T-cell (primary cell): ENCODE measurements around the gene AGRP. TPM values are rescaled to one million over a fixed set of nuclear protein-coding genes. Genes with fewer than 3 reads are reported as not detected.

Experiments used
- ATAC-seq, 4 experiments: fragments of 200-7000 bp in 3 of 4; fragments of 150-1000 bp in 1 of 4; cut with Tn5 transposase; replicated peaks in 1 of 4; 1 replicate in 3 of 4; 2 replicates in 1 of 4; pipeline ENCODE4 v1.10.0; 2021; ENCODE audit warnings: moderate library complexity in 3 of 4, mild to moderate bottlenecking in 2 of 4, moderate number of reproducible peaks in 1 of 4
- CTCF ChIA-PET, 2 donors: fragments of 300-600 bp; sonication (Branson Sonifier 250); formaldehyde crosslinking; loops; one replicate each; lab custom pipeline; 2022; ENCODE audit warnings: antibody characterized with exemption in 2 of 2; lab: Charles Lee
- POLR2A ChIA-PET, 2 donors: fragments of 300-600 bp; sonication (Branson Sonifier 250); formaldehyde crosslinking; loops; one replicate each; lab custom pipeline; 2022; ENCODE audit warnings: antibody characterized with exemption in 2 of 2; lab: Charles Lee
- DNase-seq, 35 experiments: peaks; one replicate each; pipeline versions ENCODE4 v3.0.0 to v3.0.0-alpha.2; 2013 to 2023
- H3K27ac ChIP-seq: one replicate; pipeline ENCODE4 v1.5.1; 2013; ENCODE audit warnings: low read length
- H3K27me3 ChIP-seq, 2 experiments: replicated peaks in 1 of 2; 1 replicate in 1 of 2; 2 replicates in 1 of 2; pipeline versions ENCODE4 v1.6.1 to v1.7.0; 2013; ENCODE audit warnings: low read length in 1 of 2, mixed read lengths in 1 of 2; ENCODE audit not compliant: control insufficient read depth in 2 of 2, insufficient read depth in 2 of 2; ENCODE audit errors: extremely low read depth in 1 of 2
- H3K36me3 ChIP-seq, 2 donors: 1 replicate in 1 of 2; 2 replicates in 1 of 2; pipeline versions ENCODE4 v1.6.1 to v1.7.0; 2013; ENCODE audit warnings: low read length in 1 of 2; ENCODE audit not compliant: control insufficient read depth in 2 of 2, insufficient read depth in 1 of 2; ENCODE audit errors: extremely low read depth in 1 of 2
- H3K4me1 ChIP-seq, 2 experiments: 1 replicate in 1 of 2; 2 replicates in 1 of 2; pipeline versions ENCODE4 v1.6.1 to v1.7.0; 2013; ENCODE audit warnings: low read length in 2 of 2, mixed read lengths in 1 of 2; ENCODE audit not compliant: insufficient read depth in 2 of 2, control insufficient read depth in 1 of 2; ENCODE audit errors: extremely low read depth in 1 of 2
- H3K4me3 ChIP-seq, 2 donors: 1 replicate in 1 of 2; 2 replicates in 1 of 2; pipeline versions ENCODE4 v1.5.1 to v1.7.0; 2013; ENCODE audit warnings: mild to moderate bottlenecking in 2 of 2, low read length in 1 of 2, moderate library complexity in 1 of 2; ENCODE audit not compliant: control insufficient read depth in 1 of 2; ENCODE audit errors: extremely low read depth in 1 of 2
- H3K9me3 ChIP-seq: 2 replicates; pipeline ENCODE4 v1.7.0; 2013
- H3K27ac Mint-ChIP-seq, 2 donors: one replicate each; pipeline ENCODE4 v1.8.0; 2020 to 2021; ENCODE audit warnings: mild to moderate bottlenecking in 2 of 2, mixed read lengths in 2 of 2
- H3K27me3 Mint-ChIP-seq, 2 donors: one replicate each; pipeline ENCODE4 v1.8.0; 2021 to 2022; ENCODE audit warnings: mixed read lengths in 2 of 2
- H3K36me3 Mint-ChIP-seq: one replicate; pipeline ENCODE4 v1.8.0; 2021; ENCODE audit warnings: mixed read lengths
- H3K4me1 Mint-ChIP-seq, 3 donors: one replicate each; pipeline ENCODE4 v1.8.0; 2020 to 2022; ENCODE audit warnings: mixed read lengths in 3 of 3, mild to moderate bottlenecking in 1 of 3
- H3K4me3 Mint-ChIP-seq, 3 donors: one replicate each; pipeline ENCODE4 v1.8.0; 2020 to 2022; ENCODE audit warnings: mild to moderate bottlenecking in 3 of 3, mixed read lengths in 3 of 3, moderate library complexity in 3 of 3
- H3K9me3 Mint-ChIP-seq, 3 donors: one replicate each; pipeline ENCODE4 v1.8.0; 2020 to 2022; ENCODE audit warnings: mixed read lengths in 3 of 3
- WGBS: methylation state at CpG from one replicate; pipeline ENCODE4 v1.1.5; 2013; ENCODE audit warnings: missing lambda C conversion rate; ENCODE audit not compliant: insufficient coverage; 5-methylcytosine and 5-hydroxymethylcytosine counted together
- total RNA-seq, 35 experiments: library from RNA in 6 of 35; stranded (reverse) in 6 of 35; fragments of 120-200 nt in 1 of 35; gene quantifications; one replicate each; pipeline versions ENCODE4 v1.2.1 to v1.2.4 and lab custom pipeline; 2013 to 2026

Gene AGRP
- total RNA-seq, 5 donors from 2014 or later (not counting 1 experiment from before 2014, with no cell fraction given): not detected

- WGBS: 75% methylated on average over 5 of the region's 6 CpGs
- Histone ChIP-seq H3K4me3 (no peak overlapping the region), H3K4me1 (peaks cover 0 to 17% of the 10 kb centered on the region in 2 experiments), H3K36me3 (peaks cover 0 to 9% of the 10 kb centered on the region in 2 donors), H3K9me3 (no peaks in the 10 kb centered on the region), H3K27me3 (no peaks in the 10 kb centered on the region), H3K27ac (no peak overlapping the region)
- ChIA-PET CTCF (interaction anchor here in 1 of 2 donors (0.7 kb wide), 1 partner anchor 1782 kb away, joined by 3 read pairs; no protein-coding TSS in a partner anchor), POLR2A (no interaction called here)
- no peak overlapping the region for H3K4me3 Mint-ChIP-seq
- no peak for DNase-seq
- no peak overlapping the region for H3K27ac Mint-ChIP-seq
- H3K9me3 Mint-ChIP-seq: no peaks in the 10 kb centered on the region
- peaks cover 56 to 67% (median 59%) of the 10 kb centered on the region in 3 donors for H3K4me1 Mint-ChIP-seq
- H3K27me3 Mint-ChIP-seq: no peaks in the 10 kb centered on the region
- ATAC-seq: no peak
- peaks cover 14% of the 10 kb centered on the region for H3K36me3 Mint-ChIP-seq
Measured at GRCh38 chr16:67471758-67472384, 11.5 kb downstream of the AGRP start.

DNA sequence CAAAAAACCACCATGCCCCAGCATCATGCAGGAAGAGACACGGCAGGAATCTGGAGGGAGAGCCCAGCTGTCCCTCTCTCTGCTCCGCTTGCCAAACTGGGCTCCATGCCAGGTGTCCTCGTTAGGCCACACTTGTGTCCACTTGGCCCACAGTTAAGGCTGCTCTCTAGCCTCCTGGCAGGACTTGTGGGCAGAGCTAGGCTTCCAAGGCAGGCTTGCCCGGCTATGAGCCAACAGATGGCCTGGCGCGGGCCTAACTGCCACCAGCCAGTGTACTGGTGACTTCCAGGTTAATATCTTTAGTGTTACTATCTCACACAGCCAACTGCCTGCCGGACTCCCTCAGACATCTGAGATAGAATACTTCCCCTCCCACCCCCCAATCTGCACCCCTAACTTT is 13.0 kb downstream of the AGRP start:
- Histone ChIP-seq H3K36me3 (peaks cover 0 to 8% of the 10 kb centered on the region in 2 donors), H3K9me3 (no peaks in the 10 kb centered on the region), H3K27ac (no peak overlapping the region), H3K27me3 (no peaks in the 10 kb centered on the region), H3K4me3 (no peak overlapping the region), H3K4me1 (peaks cover 0 to 25% of the 10 kb centered on the region in 2 experiments)
- Mint-ChIP-seq H3K27ac (no peak overlapping the region), H3K27me3 (no peaks in the 10 kb centered on the region), H3K36me3 (peaks cover 12% of the 10 kb centered on the region), H3K4me1 (peaks cover 62 to 78% (median 63%) of the 10 kb centered on the region in 3 donors), H3K4me3 (no peak overlapping the region), H3K9me3 (no peaks in the 10 kb centered on the region)
- WGBS: 98% methylated on average over 7 of the region's 7 CpGs
- no peak for DNase-seq
- POLR2A ChIA-PET: interaction anchor here in 1 of 2 donors (0.7 kb wide), 1 partner anchor 201 kb away, joined by 3 read pairs; no protein-coding TSS in a partner anchor
- no peak for ATAC-seq
- CTCF ChIA-PET: no interaction called here

DNA sequence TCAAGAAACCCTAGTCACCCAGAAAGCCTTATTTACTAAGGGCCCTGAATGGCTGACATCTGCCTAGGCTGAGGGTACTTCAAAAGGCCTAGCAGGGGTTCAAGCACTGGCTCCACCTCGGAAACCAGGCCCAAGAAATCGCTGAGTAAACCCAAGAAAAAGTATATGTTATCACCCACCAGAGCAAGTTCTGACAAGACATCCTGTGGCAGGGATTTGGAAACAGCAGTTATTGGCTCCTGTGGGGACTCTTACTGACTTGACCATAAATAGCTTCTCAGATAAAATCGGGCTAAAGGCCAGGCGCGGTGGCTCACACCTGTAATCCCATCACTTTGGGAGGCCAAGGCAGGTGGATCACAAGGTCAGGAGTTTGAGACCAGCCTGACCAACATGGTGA is 14.6 kb downstream of the AGRP start:
- POLR2A ChIA-PET: no interaction called here

GRCh38 chr16:67466581-67466980 is 16.8 kb downstream of the AGRP start:
- 82% methylated on average over 2 of the region's 6 CpGs for WGBS
- H3K9me3 Mint-ChIP-seq: no peaks in the 10 kb centered on the region
- ATAC-seq (no peak), DNase-seq (no peak)
- no peak overlapping the region for H3K27ac Mint-ChIP-seq
- Histone ChIP-seq H3K36me3 (peaks cover 3 to 9% of the 10 kb centered on the region in 2 donors), H3K4me3 (no peak overlapping the region), H3K27ac (no peak overlapping the region), H3K27me3 (no peaks in the 10 kb centered on the region), H3K9me3 (no peaks in the 10 kb centered on the region), H3K4me1 (peaks cover 0 to 34% of the 10 kb centered on the region in 2 experiments)
- no peak overlapping the region for H3K4me3 Mint-ChIP-seq
- CTCF ChIA-PET: interaction anchor here in 1 of 2 donors (1.8 kb wide), 1 partner anchor 39 kb away, joined by 4 read pairs; no protein-coding TSS in a partner anchor
- H3K4me1 Mint-ChIP-seq: peaks cover 36 to 57% (median 50%) of the 10 kb centered on the region in 3 donors
- POLR2A ChIA-PET: no interaction called here
- H3K36me3 Mint-ChIP-seq: peaks cover 1% of the 10 kb centered on the region
- no peaks in the 10 kb centered on the region for H3K27me3 Mint-ChIP-seq

More for the DNA sequence above, 14.6 kb downstream of the AGRP start:
- H3K27me3 ChIP-seq: no peaks in the 10 kb centered on the region
- no peaks in the 10 kb centered on the region for H3K9me3 ChIP-seq
- peaks cover 0 to 30% of the 10 kb centered on the region in 2 experiments for H3K4me1 ChIP-seq
- no peak for DNase-seq
- Mint-ChIP-seq H3K27me3 (no peaks in the 10 kb centered on the region), H3K36me3 (peaks cover 4% of the 10 kb centered on the region), H3K4me1 (peaks cover 48 to 64% (median 56%) of the 10 kb centered on the region in 3 donors), H3K27ac (no peak overlapping the region), H3K4me3 (no peak overlapping the region), H3K9me3 (no peaks in the 10 kb centered on the region)
- CTCF ChIA-PET: no interaction called here
- H3K36me3 ChIP-seq: no peaks in the 10 kb centered on the region
- 93% methylated on average over 3 of the region's 5 CpGs for WGBS
- no peak overlapping the region for H3K27ac ChIP-seq
- no peak overlapping the region for H3K4me3 ChIP-seq
- ATAC-seq: no peak

GRCh38 chr16:67464565-67464964 is 18.8 kb downstream of the AGRP start:
- Mint-ChIP-seq H3K4me1 (peaks cover 32 to 54% (median 50%) of the 10 kb centered on the region in 3 donors), H3K36me3 (peaks cover 7% of the 10 kb centered on the region), H3K27ac (no peak overlapping the region), H3K27me3 (no peaks in the 10 kb centered on the region), H3K9me3 (no peaks in the 10 kb centered on the region), H3K4me3 (no peak overlapping the region)
- H3K27ac ChIP-seq: no peak overlapping the region
- CTCF ChIA-PET: no interaction called here
- DNase-seq (no peak), ATAC-seq (no peak)
- POLR2A ChIA-PET: no interaction called here
- peaks cover 0 to 42% of the 10 kb centered on the region in 2 experiments for H3K4me1 ChIP-seq
- WGBS: 84% methylated on average over 2 of the region's 2 CpGs
- H3K4me3 ChIP-seq: no peak overlapping the region
- no peaks in the 10 kb centered on the region for H3K27me3 ChIP-seq
- H3K36me3 ChIP-seq: peaks cover 3 to 22% of the 10 kb centered on the region in 2 donors
- H3K9me3 ChIP-seq: no peaks in the 10 kb centered on the region

DNA sequence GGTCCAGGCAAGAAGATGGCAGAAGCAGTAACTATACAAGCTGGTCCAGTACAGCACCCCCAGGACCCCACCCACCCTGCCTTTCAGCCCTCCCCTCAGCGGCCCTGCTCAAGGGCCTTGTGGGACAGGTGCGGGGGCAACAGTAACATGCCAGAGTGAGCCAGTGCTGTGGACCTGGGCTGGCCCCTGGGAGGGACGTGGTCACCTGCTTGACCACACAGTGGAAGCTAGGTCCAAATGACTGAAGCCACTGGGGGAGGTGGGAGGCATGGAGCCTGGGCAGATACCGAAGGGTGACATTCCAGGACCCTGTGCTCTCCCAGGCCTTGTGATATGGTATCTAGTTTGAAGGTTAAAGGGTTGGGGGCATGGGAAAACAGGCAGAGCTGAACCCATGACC is 19.7 kb downstream of the AGRP start:
- ATAC-seq: no peak
- whole genome bisulfite sequencing: 95% methylated on average over 4 of the region's 4 CpGs
- H3K27ac ChIP-seq: no peak overlapping the region
- CTCF ChIA-PET: interaction anchor here in 1 of 2 donors (0.8 kb wide), 1 partner anchor 12 kb away, joined by 5 read pairs; no protein-coding TSS in a partner anchor
- peaks cover 3 to 30% of the 10 kb centered on the region in 2 donors for H3K36me3 ChIP-seq
- DNase-seq: no peak
- Mint-ChIP-seq H3K9me3 (no peaks in the 10 kb centered on the region), H3K4me1 (peaks cover 33 to 57% (median 52%) of the 10 kb centered on the region in 3 donors), H3K27ac (no peak overlapping the region), H3K4me3 (no peak overlapping the region), H3K36me3 (peaks cover 9% of the 10 kb centered on the region), H3K27me3 (no peaks in the 10 kb centered on the region)
- H3K4me3 ChIP-seq: no peak overlapping the region
- POLR2A ChIA-PET: no interaction called here
- H3K4me1 ChIP-seq: peaks cover 0 to 50% of the 10 kb centered on the region in 2 experiments
- no peaks in the 10 kb centered on the region for H3K9me3 ChIP-seq
- no peaks in the 10 kb centered on the region for H3K27me3 ChIP-seq
